SH-SY5Y (cell line): ENCODE data around the gene PIK3R1.

Source experiments
- GATA2 ChIP-seq: IDR thresholded peaks from 2 replicates; pipeline ENCODE4 v1.6.1; 2011; ENCODE audit warnings: mild to moderate bottlenecking, low read depth, low read length
- GATA3 ChIP-seq: IDR thresholded peaks from 2 replicates; pipeline ENCODE4 v1.6.1; 2011; ENCODE audit warnings: low read depth, mild to moderate bottlenecking, low read length, moderate library complexity

The PIK3R1 gene

GRCh38 chr5:68331192-68332079 is 115.9 kb downstream of the PIK3R1 start:
- no peak for TF ChIP-seq GATA3
- TF ChIP-seq GATA2, result no peak

GRCh38 chr5:68332080-68332451 is 116.5 kb downstream of the PIK3R1 start:
- TF ChIP-seq GATA3 (no peak), GATA2 (no peak)

- TF ChIP-seq GATA3, result no peak
- no peak for TF ChIP-seq GATA2
These were observed 117.0 kb downstream of the PIK3R1 start for GRCh38 chr5:68332556-68332955.

GRCh38 chr5:68333649-68334552 is 118.3 kb downstream of the PIK3R1 start:
- no peak for TF ChIP-seq GATA2

GRCh38 chr5:68334553-68334886 is 119.0 kb downstream of the PIK3R1 start:
- TF ChIP-seq GATA3 (no peak), GATA2 (no peak)

GRCh38 chr5:68335075-68335474 is 119.5 kb downstream of the PIK3R1 start:
- TF ChIP-seq GATA3, result no peak
- no peak for TF ChIP-seq GATA2

- TF ChIP-seq GATA3 (no peak), GATA2 (no peak)
These were observed 120.6 kb downstream of the PIK3R1 start for GRCh38 chr5:68336200-68336599.

GRCh38 chr5:68337235-68337634 is 121.7 kb downstream of the PIK3R1 start:
- no peak for TF ChIP-seq GATA2
- TF ChIP-seq GATA3, result no peak

GRCh38 chr5:68339921-68340321 is 124.4 kb downstream of the PIK3R1 start:
- no peak for TF ChIP-seq GATA2
- TF ChIP-seq GATA3, result no peak

GRCh38 chr5:68341006-68341405 is 125.5 kb downstream of the PIK3R1 start:
- TF ChIP-seq GATA2 (no peak), GATA3 (no peak)

GRCh38 chr5:68342693-68343092 is 127.1 kb downstream of the PIK3R1 start:
- TF ChIP-seq GATA2, result no peak
- TF ChIP-seq GATA3, result no peak

GRCh38 chr5:68343421-68343826 is 127.9 kb downstream of the PIK3R1 start:
- TF ChIP-seq GATA3 (no peak), GATA2 (no peak)

GRCh38 chr5:68344447-68345111 is 129.0 kb downstream of the PIK3R1 start:
- no peak for TF ChIP-seq GATA2
- TF ChIP-seq GATA3, result no peak

GRCh38 chr5:68345171-68345570 is 129.6 kb downstream of the PIK3R1 start:
- TF ChIP-seq GATA2, result no peak
